Panc1 (cell line): Measurements from ENCODE around the gene SLF2. TPM values are rescaled to one million over a fixed set of nuclear protein-coding genes. Genes with fewer than 3 reads are reported as not detected.

ENCODE experiments used
- ATAC-seq: fragments of 200-7000 bp; cut with Tn5 transposase; 2 replicates; pipeline ENCODE4 v1.9.1; 2020; ENCODE audit warnings: mild to moderate bottlenecking, moderate library complexity
- BruUV-seq: library from RNA; stranded (reverse); fragments of 400-500 nt; replicated peaks from 2 replicates; lab custom pipeline; 2021; lab: Mats Ljungman, UMichigan
- CTCF ChIA-PET: fragments of 300-600 bp; sonication (Branson Sonifier 250); formaldehyde crosslinking; loops from one replicate; lab custom pipeline; 2022; ENCODE audit warnings: antibody characterized with exemption; lab: Charles Lee
- POLR2A ChIA-PET: fragments of 300-600 bp; sonication (Branson Sonifier 250); formaldehyde crosslinking; loops from one replicate; lab custom pipeline; 2022; ENCODE audit warnings: antibody characterized with exemption; lab: Charles Lee
- DNase-seq: peaks from one replicate; pipeline ENCODE4 v3.0.0-alpha.2; 2010; ENCODE audit warnings: low read depth, low spot score
- H3K27ac ChIP-seq: 2 replicates; pipeline ENCODE4 v1.5.1; 2011; ENCODE audit warnings: mild to moderate bottlenecking, low read length, inconsistent platforms
- H3K27me3 ChIP-seq: fragments of 200-500 bp; sonication (Bioruptor generic); 2 replicates; pipeline ENCODE4 v1.6.0; 2014; ENCODE audit warnings: low read length, inconsistent platforms; ENCODE audit not compliant: control insufficient read depth, insufficient read depth
- H3K36me3 ChIP-seq: fragments of 200-500 bp; sonication (Bioruptor generic); 2 replicates; pipeline ENCODE4 v1.5.1; 2014; ENCODE audit warnings: inconsistent platforms, mild to moderate bottlenecking, low read length, moderate library complexity; ENCODE audit not compliant: control insufficient read depth, insufficient read depth
- H3K4me1 ChIP-seq: 2 replicates; pipeline ENCODE4 v1.5.1; 2011; ENCODE audit warnings: inconsistent platforms, mild to moderate bottlenecking, low read length, moderate library complexity; ENCODE audit not compliant: control insufficient read depth, insufficient read depth
- H3K4me3 ChIP-seq, 2 experiments: 2 replicates each; pipeline ENCODE4 v1.5.1; 2011 to 2012; ENCODE audit warnings: low read depth in 2 of 2, low read length in 2 of 2, mild to moderate bottlenecking in 2 of 2, inconsistent platforms in 1 of 2, moderate library complexity in 1 of 2
- H3K9me3 ChIP-seq: fragments of 200-500 bp; sonication (Bioruptor generic); 2 replicates; pipeline ENCODE4 v1.5.1; 2014; ENCODE audit warnings: low read depth, mild to moderate bottlenecking, inconsistent platforms, low read length, moderate library complexity; ENCODE audit not compliant: control insufficient read depth, insufficient read depth
- CTCF ChIP-seq: fragments of 450-650 bp; IDR thresholded peaks from 2 replicates; pipeline ENCODE4 v1.5.1; 2017; ENCODE audit warnings: mild to moderate bottlenecking
- POLR2AphosphoS5 ChIP-seq: IDR thresholded peaks from 2 replicates; pipeline ENCODE4 v1.6.1; 2012; ENCODE audit warnings: mild to moderate bottlenecking, low read depth, low read length, moderate library complexity
- REST ChIP-seq, 2 experiments: IDR thresholded peaks; 2 replicates each; pipeline ENCODE4 v1.6.1; 2011 to 2012; ENCODE audit warnings: low read depth in 2 of 2, control low read depth in 1 of 2, low read length in 1 of 2, mild to moderate bottlenecking in 1 of 2, moderate library complexity in 1 of 2; ENCODE audit not compliant: insufficient read depth in 1 of 2
- SIN3A ChIP-seq: IDR thresholded peaks from 2 replicates; pipeline ENCODE4 v1.6.1; 2012; ENCODE audit warnings: low read depth, mild to moderate bottlenecking, low read length, moderate library complexity, borderline replicate concordance; ENCODE audit not compliant: insufficient read depth
- TCF7L2 ChIP-seq: IDR thresholded peaks from 2 replicates; pipeline ENCODE4 v1.6.1; 2011; ENCODE audit warnings: mild to moderate bottlenecking, low read depth, low read length, inconsistent platforms
- in situ Hi-C: cut with HindIII; loops from 2 replicates; pipeline ENCODE4 v1.10.0; 2016; ENCODE audit warnings: low sequenced_read_pairs, low pct_unique_long_range_greater_than_20kb
- intact Hi-C: fragments of 100-400 bp; cut with micrococcal nuclease; formaldehyde crosslinking; loops from one replicate; pipeline ENCODE4 v1.10.0; 2022; ENCODE audit not compliant: unreplicated experiment
- total RNA-seq: library from RNA; stranded (reverse); gene quantifications from one replicate; pipeline ENCODE4 v1.2.1, GENCODE V29; 2021; ENCODE audit not compliant: unreplicated experiment

The SLF2 gene
- total RNA-seq, 1 experiment from 2014 or later, result 38.8 TPM

- intact Hi-C loops, result no loop called here
- peaks cover 10% of the 10 kb centered on the region for H3K4me1 ChIP-seq
- H3K27ac ChIP-seq, result no peak overlapping the region
- DNase-seq, result no peak
- CTCF ChIA-PET, result interaction anchor here (0.6 kb wide), 1 partner anchor 48 kb away, joined by 7 read pairs; no protein-coding TSS in a partner anchor
- TF ChIP-seq CTCF (no peak), SIN3A (no peak), POLR2AphosphoS5 (0 out of 2 replicates have a peak, but pooled peaks have one; percentile 48), REST (IDR thresholded peaks at IDR 0.05; ENCODE audit: insufficient read depth in 1 of 2, low read depth in 2 of 2, low read length in 1 of 2) (no peak)
- H3K9me3 ChIP-seq, result no peaks in the 10 kb centered on the region
- H3K36me3 ChIP-seq, result peaks cover 20% of the 10 kb centered on the region
- H3K4me3 ChIP-seq, result no peak overlapping the region
- no peaks in the 10 kb centered on the region for H3K27me3 ChIP-seq
- ATAC-seq, result no peak
- POLR2A ChIA-PET, result no interaction called here
- in situ Hi-C loops, result no loop called here
- no TSS peak for BruUV-seq
These were observed 53.1 kb downstream of the SLF2 start for GRCh38 chr10:100965820-100966219.

GRCh38 chr10:100966887-100967286 lies 54.1 kb downstream of the SLF2 start:
- TF ChIP-seq CTCF (no peak), TCF7L2 (no peak)
- CTCF ChIA-PET, result interaction anchor here (0.6 kb wide), 1 partner anchor 48 kb away, joined by 3 read pairs; no protein-coding TSS in a partner anchor
- no peaks in the 10 kb centered on the region for H3K9me3 ChIP-seq
- DNase-seq (no peak), ATAC-seq (no peak)
- H3K27me3 ChIP-seq, result no peaks in the 10 kb centered on the region
- intact Hi-C loops, result no loop called here
- peaks cover 14% of the 10 kb centered on the region for H3K36me3 ChIP-seq
- POLR2A ChIA-PET, result no interaction called here
- H3K4me1 ChIP-seq, result peaks cover 10% of the 10 kb centered on the region
- in situ Hi-C loops, result no loop called here
- BruUV-seq, result no TSS peak
- no peak overlapping the region for H3K27ac ChIP-seq
- no peak overlapping the region for H3K4me3 ChIP-seq
